Neural progenitor cell (in vitro differentiated cells): ENCODE results near the gene CLDN16.

Experiments used
- EZH2 ChIP-seq: fragments of 200-600 bp; sonication (generic); IDR thresholded peaks from 2 replicates; pipeline ENCODE4 v1.6.1; 2017; ENCODE audit warnings: antibody characterized with exemption, mild to moderate bottlenecking, moderate library complexity
- EZH2phosphoT487 ChIP-seq: fragments of 200-600 bp; sonication (generic); IDR thresholded peaks from 2 replicates; pipeline ENCODE4 v1.6.1; 2017; ENCODE audit warnings: antibody characterized with exemption
- TF ChIP-seq, protein P1 (sequence below): fragments of 200-600 bp; sonication (generic); IDR thresholded peaks from 2 replicates; pipeline ENCODE4 v1.5.1; 2017; ENCODE audit warnings: antibody characterized with exemption, mild to moderate bottlenecking

DNA sequence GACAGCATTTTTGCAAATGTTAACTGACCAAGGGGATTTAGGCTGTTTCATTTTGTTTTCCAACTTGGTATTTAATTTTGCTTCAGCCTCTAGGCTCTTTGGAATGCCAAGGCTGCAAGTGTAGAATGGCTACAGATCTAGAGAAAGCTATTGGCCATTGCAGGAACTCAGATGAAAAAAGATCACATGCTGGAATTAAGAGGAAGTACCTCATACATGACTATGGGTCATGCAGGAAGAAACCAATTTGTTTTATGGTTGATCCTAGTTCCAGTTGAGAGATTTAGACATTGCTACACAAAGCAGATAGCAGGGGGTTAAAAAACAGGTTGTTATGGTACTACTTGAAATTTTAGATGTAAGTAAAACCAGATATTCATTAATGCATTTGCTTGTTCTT, 12.7 kb upstream of the CLDN16 start:
- TF ChIP-seq, protein P1, sequence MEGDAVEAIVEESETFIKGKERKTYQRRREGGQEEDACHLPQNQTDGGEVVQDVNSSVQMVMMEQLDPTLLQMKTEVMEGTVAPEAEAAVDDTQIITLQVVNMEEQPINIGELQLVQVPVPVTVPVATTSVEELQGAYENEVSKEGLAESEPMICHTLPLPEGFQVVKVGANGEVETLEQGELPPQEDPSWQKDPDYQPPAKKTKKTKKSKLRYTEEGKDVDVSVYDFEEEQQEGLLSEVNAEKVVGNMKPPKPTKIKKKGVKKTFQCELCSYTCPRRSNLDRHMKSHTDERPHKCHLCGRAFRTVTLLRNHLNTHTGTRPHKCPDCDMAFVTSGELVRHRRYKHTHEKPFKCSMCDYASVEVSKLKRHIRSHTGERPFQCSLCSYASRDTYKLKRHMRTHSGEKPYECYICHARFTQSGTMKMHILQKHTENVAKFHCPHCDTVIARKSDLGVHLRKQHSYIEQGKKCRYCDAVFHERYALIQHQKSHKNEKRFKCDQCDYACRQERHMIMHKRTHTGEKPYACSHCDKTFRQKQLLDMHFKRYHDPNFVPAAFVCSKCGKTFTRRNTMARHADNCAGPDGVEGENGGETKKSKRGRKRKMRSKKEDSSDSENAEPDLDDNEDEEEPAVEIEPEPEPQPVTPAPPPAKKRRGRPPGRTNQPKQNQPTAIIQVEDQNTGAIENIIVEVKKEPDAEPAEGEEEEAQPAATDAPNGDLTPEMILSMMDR: no peak
- no peak for TF ChIP-seq EZH2phosphoT487
- TF ChIP-seq EZH2: no peak
